GM12872 (cell line): ENCODE measurements around the gene FIBP.

ENCODE experiments used
- TF ChIP-seq, protein P1 (sequence below): IDR thresholded peaks from 3 replicates; pipeline ENCODE4 v1.5.1; 2011; ENCODE audit warnings: low read depth, mild to moderate bottlenecking, low read length, moderate library complexity; ENCODE audit not compliant: insufficient read depth

FIBP gene

DNA sequence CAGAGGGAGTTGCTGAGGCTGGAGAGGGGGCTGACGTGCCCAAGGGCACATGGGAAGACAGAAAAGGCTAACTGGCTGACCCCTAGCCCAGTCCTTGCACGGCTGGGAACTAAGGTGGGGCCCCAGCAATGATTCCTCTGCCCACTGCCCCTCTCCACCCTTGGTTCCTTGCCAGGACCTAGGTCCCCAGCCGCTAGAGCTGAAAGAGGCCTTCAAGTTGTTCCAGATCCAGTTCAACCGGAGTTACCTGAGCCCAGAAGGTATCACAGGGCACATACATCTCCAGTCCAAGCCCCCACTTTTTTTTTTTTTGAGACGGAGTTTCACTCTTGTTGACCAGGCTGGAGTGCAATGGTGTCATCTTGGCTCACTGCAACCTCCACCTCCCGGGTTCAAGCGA, 8.2 kb downstream of the FIBP start:
- TF ChIP-seq, protein P1, sequence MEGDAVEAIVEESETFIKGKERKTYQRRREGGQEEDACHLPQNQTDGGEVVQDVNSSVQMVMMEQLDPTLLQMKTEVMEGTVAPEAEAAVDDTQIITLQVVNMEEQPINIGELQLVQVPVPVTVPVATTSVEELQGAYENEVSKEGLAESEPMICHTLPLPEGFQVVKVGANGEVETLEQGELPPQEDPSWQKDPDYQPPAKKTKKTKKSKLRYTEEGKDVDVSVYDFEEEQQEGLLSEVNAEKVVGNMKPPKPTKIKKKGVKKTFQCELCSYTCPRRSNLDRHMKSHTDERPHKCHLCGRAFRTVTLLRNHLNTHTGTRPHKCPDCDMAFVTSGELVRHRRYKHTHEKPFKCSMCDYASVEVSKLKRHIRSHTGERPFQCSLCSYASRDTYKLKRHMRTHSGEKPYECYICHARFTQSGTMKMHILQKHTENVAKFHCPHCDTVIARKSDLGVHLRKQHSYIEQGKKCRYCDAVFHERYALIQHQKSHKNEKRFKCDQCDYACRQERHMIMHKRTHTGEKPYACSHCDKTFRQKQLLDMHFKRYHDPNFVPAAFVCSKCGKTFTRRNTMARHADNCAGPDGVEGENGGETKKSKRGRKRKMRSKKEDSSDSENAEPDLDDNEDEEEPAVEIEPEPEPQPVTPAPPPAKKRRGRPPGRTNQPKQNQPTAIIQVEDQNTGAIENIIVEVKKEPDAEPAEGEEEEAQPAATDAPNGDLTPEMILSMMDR: no peak

DNA sequence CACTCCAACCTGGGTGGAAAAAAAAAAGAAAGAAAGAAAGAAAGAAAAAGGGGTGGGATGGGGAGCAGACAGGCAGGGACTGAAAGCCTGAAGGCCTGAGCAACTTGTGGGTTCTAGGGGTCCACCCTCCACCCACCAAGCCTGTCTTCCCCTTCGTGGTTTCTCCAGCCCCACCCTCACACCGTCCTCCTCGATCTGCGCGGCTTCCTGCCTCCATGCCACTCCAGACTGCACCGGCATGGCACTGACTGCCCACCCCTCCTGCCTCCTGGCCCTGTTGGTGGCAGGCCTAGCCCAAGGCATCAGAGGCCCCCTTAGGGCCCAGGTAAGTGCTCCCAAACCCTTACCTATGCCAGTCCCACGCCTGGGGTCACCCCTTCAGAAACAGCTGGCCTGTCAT, 8.7 kb downstream of the FIBP start, which contains the start of gene CTSW:
Gene CTSW, plus strand, starts transcription at position 221 of the 400 bp plus-strand sequence. Its CDS starts 18 bp downstream, at position 239.
- TF ChIP-seq, protein P1: no peak

DNA sequence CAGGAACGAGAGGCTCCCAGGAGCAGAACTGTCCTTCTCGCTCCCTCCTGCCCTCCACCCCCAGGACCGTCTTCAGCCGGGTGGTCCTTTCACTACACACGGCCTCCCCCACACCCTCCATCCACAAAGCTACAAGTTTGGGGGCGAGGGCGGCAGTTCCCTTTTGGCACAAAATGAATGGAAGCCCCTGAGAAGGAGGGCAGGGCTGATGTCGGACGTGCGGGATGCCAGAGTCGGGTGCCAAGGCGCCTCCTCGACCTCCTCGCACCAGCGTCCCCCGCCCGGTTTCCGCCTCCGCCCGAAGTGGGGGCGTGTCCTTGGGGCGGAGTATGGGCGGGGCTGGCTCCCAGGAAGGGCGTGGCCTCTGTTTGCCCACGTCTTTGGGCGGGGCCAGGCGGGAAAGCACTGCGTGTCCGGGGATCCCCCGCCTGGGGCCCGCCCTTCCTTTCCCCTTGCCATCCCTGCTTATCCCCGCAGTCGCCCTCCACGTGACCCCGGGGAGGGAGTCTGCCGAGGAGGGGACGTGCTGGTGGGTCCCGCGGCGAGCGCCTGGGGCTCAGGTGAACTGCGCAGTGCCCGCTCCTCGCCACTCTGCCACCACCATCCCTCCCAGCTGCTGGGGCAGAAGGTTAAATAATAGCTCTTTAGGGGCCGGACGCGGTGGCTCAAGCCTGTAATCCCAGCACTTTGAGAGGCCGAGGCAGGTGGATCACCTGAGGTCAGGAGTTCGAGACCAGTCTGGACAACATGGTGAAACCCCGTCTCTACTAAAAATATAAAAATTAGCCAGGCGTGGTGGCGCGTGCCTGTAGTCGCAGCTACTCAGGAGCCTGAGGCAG, 14.7 kb downstream of the FIBP start:
- TF ChIP-seq, protein P1: no peak

DNA sequence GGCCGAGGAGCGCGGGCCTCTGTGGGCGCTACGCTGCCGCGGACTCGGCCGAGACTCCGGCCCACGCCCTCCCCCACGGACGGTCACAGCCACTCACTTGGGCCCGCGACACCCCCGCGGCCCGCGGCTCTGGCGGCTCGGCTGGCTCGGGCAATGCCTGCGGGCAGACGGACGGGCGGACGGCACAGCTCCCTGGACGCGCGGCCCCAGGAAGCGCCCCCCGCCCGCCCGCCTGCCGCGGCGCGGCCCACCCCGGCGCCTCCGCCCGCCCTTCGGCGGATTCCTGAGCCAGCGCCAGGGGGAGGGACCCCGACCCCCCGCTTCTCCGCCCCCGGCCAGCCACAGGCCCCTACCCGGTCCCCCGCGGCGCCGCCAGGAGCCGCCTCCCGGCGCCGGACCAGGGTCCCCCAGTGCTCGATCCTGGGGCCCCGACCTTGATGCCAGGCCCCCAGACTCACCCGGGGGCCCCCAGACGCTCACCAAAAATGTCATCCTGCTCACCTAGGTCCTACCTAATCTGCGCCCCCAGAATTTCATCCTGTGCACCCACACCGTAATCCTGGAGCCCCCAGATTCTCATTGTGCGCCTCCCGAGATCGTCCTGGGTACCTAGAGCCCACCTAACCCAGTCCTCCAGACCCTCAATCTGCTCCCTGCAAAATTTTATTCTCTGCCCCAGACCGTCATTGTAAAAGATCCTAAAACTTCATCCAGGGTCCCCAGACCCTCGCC, 15.5 kb downstream of the FIBP start, which contains the start of gene EFEMP2:
Gene EFEMP2, minus strand, starts transcription at position 215 of the 732 bp plus-strand sequence. CDS start 446 bp downstream, outside the sequence.
- TF ChIP-seq, protein P1: no peak

DNA sequence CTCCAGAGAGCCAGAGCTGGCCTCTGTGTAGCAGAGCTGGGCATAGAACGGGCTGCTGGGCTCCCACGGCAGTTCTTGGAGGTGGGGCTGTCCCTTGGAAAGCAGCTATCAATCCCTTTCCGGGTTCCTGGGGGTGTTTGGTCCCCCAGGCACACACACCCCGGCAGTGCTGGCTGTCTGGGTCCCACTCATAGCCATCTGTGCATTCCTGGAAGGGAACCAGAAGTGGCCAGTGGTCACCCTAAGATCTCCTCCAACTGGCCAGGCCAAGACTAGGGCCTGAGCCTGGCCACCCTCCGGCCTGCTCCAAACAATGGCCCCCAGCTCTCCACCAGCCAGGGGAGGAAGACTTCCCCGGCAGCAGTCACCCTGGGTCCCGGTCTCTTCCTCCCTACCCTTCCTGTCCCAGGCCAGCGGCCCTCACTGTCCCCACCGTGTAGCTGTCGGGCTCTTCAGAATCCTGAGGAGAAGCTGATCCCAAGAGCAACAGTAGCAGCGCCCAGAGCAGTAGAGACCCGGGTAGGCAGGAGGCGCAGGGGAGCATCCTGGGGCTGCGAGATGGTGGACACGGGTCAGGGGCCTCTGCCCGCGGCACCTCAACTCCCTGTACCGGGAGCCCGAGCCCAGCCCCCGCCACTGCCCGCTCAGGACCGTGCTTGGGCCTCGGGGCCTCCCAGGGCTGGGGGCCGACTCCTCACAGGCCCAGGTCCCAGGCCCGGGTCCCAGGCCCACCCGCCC, 16.3 kb downstream of the FIBP start:
- TF ChIP-seq, protein P1: no peak

DNA sequence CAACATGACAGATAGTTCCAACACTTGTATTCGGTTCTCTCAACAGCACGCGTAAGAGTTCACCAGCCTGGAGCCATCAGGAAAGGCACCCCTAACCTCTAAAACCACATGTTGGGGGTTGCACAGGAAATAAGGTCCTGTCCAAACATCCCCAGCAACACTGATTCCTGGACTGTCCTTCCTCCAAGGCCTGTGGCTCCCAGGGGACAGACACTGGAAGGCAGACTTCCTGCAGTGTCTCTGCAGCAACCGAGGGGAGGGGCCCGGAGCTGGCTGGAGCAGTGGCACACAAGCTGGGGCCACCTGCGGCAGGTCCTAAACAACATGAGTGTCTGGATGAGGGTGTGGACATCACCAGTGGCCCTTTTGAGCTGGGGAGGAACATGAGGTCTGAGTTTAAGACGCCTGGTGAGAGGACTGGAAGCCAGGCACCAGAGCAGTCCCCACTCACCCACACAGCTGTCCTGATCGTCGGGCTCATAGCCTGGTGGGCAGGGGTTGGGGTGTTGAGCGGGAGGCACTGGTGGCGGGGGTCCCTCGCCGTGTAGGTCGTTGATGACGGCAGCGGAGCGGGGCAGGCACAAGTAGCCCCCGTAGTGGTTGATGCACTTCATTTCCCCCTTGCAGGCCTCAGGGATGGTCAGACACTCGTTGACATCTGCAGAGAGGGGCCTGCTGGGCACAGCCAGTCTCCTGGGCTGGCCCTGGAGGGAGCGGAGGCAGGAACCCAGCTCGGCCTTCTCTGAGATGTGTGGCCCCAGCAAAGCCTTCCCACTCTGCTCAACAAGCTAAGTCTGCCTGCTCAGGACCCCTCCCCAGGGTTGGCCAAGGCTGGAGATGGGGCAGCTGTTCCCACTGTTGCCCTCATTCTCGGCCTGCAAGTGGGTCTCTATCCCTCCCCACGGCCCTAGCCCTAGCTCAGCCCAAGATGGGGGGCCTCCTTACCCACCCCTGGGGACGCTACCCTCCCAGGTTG, 17.3 kb downstream of the FIBP start:
- TF ChIP-seq, protein P1: no peak
